DOHH2 (cell line): ENCODE data around the gene ADAMTS12.

Source experiments
- H3F3A ChIP-seq: fragments of 200-600 bp; sonication (generic), shearing (Covaris generic); 2 replicates; pipeline ENCODE4 v1.6.0; 2016; ENCODE audit warnings: antibody characterized with exemption, mild to moderate bottlenecking; ENCODE audit not compliant: control insufficient read depth, insufficient read depth
- H3K27ac ChIP-seq: fragments of 200-600 bp; sonication (generic); 2 replicates; pipeline ENCODE4 v1.5.1; 2014; ENCODE audit warnings: low read depth, mild to moderate bottlenecking, low read length, moderate library complexity
- H3K27me3 ChIP-seq: fragments of 200-600 bp; sonication (generic); 2 replicates; pipeline ENCODE4 v1.6.1; 2014; ENCODE audit warnings: mild to moderate bottlenecking, low read length, mixed read lengths; ENCODE audit not compliant: control insufficient read depth
- H3K36me3 ChIP-seq: fragments of 200-600 bp; sonication (generic); 2 replicates; pipeline ENCODE4 v1.6.1; 2014; ENCODE audit warnings: mild to moderate bottlenecking, low read length, moderate library complexity, mixed read lengths; ENCODE audit not compliant: control insufficient read depth
- H3K4me1 ChIP-seq: fragments of 200-600 bp; sonication (generic); 2 replicates; pipeline ENCODE4 v1.6.1; 2014; ENCODE audit warnings: mild to moderate bottlenecking, low read length, mixed read lengths; ENCODE audit not compliant: control insufficient read depth
- H3K4me2 ChIP-seq: fragments of 200-600 bp; sonication (generic); 2 replicates; pipeline ENCODE4 v1.6.0; 2014; ENCODE audit warnings: mild to moderate bottlenecking, low read length, moderate library complexity
- H3K4me3 ChIP-seq: fragments of 200-600 bp; sonication (generic); 2 replicates; pipeline ENCODE4 v1.5.1; 2014; ENCODE audit warnings: mild to moderate bottlenecking, low read length, mixed read lengths
- H3K79me2 ChIP-seq: fragments of 200-600 bp; sonication (generic); 2 replicates; pipeline ENCODE4 v1.6.1; 2014; ENCODE audit warnings: mild to moderate bottlenecking, low read length, mixed read lengths; ENCODE audit not compliant: control insufficient read depth
- H3K9me2 ChIP-seq: fragments of 200-600 bp; sonication (generic); replicated peaks from 2 replicates; pipeline ENCODE4 v1.6.1; 2014; ENCODE audit warnings: mild to moderate bottlenecking, low read length, mixed read lengths; ENCODE audit not compliant: control insufficient read depth
- H3K9me3 ChIP-seq: fragments of 200-600 bp; sonication (generic); 2 replicates; pipeline ENCODE4 v1.6.1; 2014; ENCODE audit warnings: antibody characterized with exemption, low read length, mixed read lengths; ENCODE audit not compliant: control insufficient read depth, insufficient read depth
- H4K20me1 ChIP-seq: fragments of 200-600 bp; sonication (generic); 2 replicates; pipeline ENCODE4 v1.6.0; 2014; ENCODE audit warnings: low read depth, mild to moderate bottlenecking, antibody characterized with exemption, low read length, moderate library complexity; ENCODE audit not compliant: control insufficient read depth, insufficient read depth
- EZH2phosphoT487 ChIP-seq: fragments of 200-600 bp; sonication (generic); IDR thresholded peaks from 2 replicates; pipeline ENCODE4 v1.6.1; 2017; ENCODE audit warnings: borderline replicate concordance, mild to moderate bottlenecking, antibody characterized with exemption, low read length, moderate library complexity, mixed read lengths
- TF ChIP-seq, protein P1 (sequence below): fragments of 200-600 bp; sonication (generic); IDR thresholded peaks from one replicate; pipeline ENCODE4 v1.5.1; 2014; ENCODE audit warnings: antibody characterized with exemption, mild to moderate bottlenecking, low read depth, low read length; ENCODE audit not compliant: poor library complexity, severe bottlenecking

ADAMTS12 gene

DNA sequence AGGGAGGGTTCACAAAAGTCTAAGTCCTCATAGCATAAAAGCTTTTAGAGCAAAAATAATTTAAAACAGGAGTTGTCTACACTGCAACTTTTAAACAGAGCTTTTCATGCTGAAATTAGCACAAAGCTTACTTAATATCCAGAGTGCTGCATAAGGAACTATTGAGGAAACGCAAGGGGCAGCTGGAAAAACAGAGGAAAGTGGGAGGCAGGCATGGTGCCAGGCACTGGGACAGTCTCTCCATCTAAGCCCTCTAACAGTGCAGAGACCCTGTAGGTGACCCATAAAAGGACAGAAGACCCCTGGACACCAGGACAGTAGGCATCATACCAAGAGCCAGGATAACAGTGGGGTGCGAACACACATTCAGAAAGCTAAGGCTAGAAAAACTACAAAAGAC, 49.3 kb downstream of the ADAMTS12 start:
- Histone ChIP-seq H3K4me3 (no peak overlapping the region), H3K27ac (no peak overlapping the region), H3K4me2 (no peak overlapping the region), H3K79me2 (no peaks in the 10 kb centered on the region), H3K9me3 (no peaks in the 10 kb centered on the region; the same call in 1 of the 2 replicates), H3K36me3 (no peaks in the 10 kb centered on the region), H3K9me2 (no peaks in the 10 kb centered on the region), H4K20me1 (no peaks in the 10 kb centered on the region), H3F3A (no peaks in the 10 kb centered on the region), H3K27me3 (no peaks in the 10 kb centered on the region), H3K4me1 (no peaks in the 10 kb centered on the region)
- TF ChIP-seq, protein P1, sequence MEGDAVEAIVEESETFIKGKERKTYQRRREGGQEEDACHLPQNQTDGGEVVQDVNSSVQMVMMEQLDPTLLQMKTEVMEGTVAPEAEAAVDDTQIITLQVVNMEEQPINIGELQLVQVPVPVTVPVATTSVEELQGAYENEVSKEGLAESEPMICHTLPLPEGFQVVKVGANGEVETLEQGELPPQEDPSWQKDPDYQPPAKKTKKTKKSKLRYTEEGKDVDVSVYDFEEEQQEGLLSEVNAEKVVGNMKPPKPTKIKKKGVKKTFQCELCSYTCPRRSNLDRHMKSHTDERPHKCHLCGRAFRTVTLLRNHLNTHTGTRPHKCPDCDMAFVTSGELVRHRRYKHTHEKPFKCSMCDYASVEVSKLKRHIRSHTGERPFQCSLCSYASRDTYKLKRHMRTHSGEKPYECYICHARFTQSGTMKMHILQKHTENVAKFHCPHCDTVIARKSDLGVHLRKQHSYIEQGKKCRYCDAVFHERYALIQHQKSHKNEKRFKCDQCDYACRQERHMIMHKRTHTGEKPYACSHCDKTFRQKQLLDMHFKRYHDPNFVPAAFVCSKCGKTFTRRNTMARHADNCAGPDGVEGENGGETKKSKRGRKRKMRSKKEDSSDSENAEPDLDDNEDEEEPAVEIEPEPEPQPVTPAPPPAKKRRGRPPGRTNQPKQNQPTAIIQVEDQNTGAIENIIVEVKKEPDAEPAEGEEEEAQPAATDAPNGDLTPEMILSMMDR = no peak
- TF ChIP-seq EZH2phosphoT487 = no peak

DNA sequence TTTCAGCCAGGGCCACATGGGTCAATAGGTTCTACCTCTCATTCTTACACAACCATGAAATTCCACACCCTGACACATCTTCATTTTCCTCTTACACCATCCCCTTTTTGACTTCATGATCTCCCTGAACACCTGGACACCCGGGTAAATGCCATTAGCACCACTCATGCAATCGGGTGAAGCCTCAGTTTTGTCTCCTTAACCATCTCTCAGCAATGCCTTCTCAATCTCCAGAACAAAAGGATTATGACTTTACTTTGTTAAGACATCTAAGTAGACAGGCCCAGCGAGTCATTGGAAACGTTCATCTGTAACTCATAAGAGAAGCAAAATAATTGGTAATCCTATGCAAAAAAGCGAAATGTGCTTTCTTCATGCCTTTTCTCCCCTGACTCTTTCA, 49.9 kb downstream of the ADAMTS12 start:
- no peak overlapping the region for H3K4me2 ChIP-seq
- no peaks in the 10 kb centered on the region for H4K20me1 ChIP-seq
- no peaks in the 10 kb centered on the region for H3F3A ChIP-seq
- H3K36me3 ChIP-seq = no peaks in the 10 kb centered on the region
- H3K27me3 ChIP-seq = no peaks in the 10 kb centered on the region
- no peaks in the 10 kb centered on the region for H3K9me2 ChIP-seq
- no peaks in the 10 kb centered on the region; the same call in 1 of the 2 replicates for H3K9me3 ChIP-seq
- H3K4me3 ChIP-seq = no peak overlapping the region
- TF ChIP-seq, protein P1 = no peak
- no peak for TF ChIP-seq EZH2phosphoT487
- H3K27ac ChIP-seq = no peak overlapping the region
- no peaks in the 10 kb centered on the region for H3K4me1 ChIP-seq
- no peaks in the 10 kb centered on the region for H3K79me2 ChIP-seq

DNA sequence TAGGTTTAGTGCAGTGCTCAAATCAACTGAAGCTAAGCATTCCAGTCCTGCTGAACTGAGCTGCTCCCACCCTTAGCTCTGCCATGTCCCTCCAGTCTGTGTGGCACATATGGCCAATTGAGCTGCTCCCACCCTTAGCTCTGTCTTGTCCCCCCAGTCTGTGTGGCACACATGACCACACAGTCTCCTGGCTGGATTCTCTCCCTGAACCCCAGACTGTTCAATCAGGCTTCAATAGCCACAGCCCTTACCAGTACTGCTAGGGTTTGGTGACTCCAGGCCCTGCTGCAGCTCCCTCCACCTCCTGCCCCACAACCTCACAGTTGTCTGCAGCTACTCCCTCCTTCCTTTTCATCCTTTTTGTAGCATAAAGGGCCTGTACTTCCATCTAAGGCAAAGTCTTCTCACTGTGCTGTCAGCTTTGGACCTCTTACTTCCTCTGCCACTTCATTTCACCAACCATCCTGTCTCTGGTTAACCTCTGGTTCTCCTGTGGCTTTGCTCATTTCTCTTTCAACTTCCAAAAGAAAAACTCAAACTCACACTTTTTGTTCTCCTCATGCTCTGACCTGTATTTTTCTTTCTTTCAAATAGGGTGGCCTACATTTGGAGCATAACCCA, 50.8 kb downstream of the ADAMTS12 start:
- no peak overlapping the region for H3K27ac ChIP-seq
- no peaks in the 10 kb centered on the region for H3K79me2 ChIP-seq
- H3K4me1 ChIP-seq = no peaks in the 10 kb centered on the region
- H4K20me1 ChIP-seq = no peaks in the 10 kb centered on the region
- H3K4me3 ChIP-seq = no peak overlapping the region
- no peaks in the 10 kb centered on the region for H3K36me3 ChIP-seq
- H3F3A ChIP-seq = no peaks in the 10 kb centered on the region
- no peaks in the 10 kb centered on the region for H3K9me2 ChIP-seq
- no peaks in the 10 kb centered on the region; the same call in 1 of the 2 replicates for H3K9me3 ChIP-seq
- TF ChIP-seq EZH2phosphoT487 = no peak
- TF ChIP-seq, protein P1 = no peak
- no peaks in the 10 kb centered on the region for H3K27me3 ChIP-seq
- H3K4me2 ChIP-seq = no peak overlapping the region
